ENCODE data around the gene SDHC. TPM values are rescaled to one million over a fixed set of nuclear protein-coding genes. Genes with fewer than 3 reads are reported as not detected.

Gene SDHC
- total and polyA plus RNA-seq, 9 donors: 12.6 to 327 (median 126) TPM

DNA sequence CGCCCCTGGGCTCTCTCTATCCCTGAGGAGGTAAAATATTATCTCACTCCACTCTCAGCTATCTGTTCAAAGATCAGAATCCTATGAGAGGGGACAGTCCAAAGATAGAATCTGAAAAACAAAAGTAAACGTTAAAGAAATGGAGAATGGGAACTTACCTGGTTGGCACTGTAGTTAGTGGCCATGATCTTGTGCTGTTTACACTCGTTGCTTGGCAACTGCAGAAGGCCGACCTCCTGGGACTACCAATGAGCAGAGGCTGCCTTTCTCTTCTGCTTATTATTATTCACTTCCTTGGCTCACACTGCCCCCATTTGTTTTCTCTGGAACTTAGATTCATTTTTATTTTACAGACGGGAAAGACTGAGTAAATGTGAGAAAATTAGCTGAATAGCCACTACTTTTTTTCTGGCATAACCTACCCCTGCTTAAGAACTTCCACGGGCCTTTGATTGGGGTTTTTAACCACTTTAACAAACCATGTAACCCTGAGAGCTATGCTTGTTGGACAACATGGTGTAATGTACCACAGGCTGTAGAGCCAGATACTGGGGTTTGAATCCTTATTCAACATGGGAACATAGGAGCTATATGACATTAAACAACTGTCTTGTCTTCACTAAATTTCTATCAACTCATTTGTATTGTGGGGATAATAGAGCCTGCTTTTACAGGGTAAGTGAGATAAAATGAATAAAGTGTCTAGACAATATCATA, 53.7 kb downstream of the SDHC start, which contains the start of gene CFAP126:
Gene CFAP126, minus strand, starts transcription at position 193 of the 717 bp plus-strand sequence. Its CDS starts 8 bp downstream, at position 185.
- Histone ChIP-seq H3K27me3 (no peaks in the 10 kb centered on the region), H3K36me3 (no peaks in the 10 kb centered on the region), H3K4me1 (ENCODE audit: insufficient read depth) (no peaks in the 10 kb centered on the region), H3K9me3 (no peaks in the 10 kb centered on the region), H3K27ac (peak within 1 kb of the TSS in 1 of 2 donors; percentile 8), H3K4me3 (no peak within 1 kb of the TSS)
- DNase-seq: peak; percentile 48 to 69 (median 56)
- WGBS, 3 donors: 16 to 21% (median 18%) methylated on average over 6 of the region's 6 CpGs
- intact Hi-C loops (cut with DNase I): no loop called here
- TF ChIP-seq POLR2A (IDR thresholded peaks at IDR 0.05): no peak
- TF ChIP-seq, protein P1, sequence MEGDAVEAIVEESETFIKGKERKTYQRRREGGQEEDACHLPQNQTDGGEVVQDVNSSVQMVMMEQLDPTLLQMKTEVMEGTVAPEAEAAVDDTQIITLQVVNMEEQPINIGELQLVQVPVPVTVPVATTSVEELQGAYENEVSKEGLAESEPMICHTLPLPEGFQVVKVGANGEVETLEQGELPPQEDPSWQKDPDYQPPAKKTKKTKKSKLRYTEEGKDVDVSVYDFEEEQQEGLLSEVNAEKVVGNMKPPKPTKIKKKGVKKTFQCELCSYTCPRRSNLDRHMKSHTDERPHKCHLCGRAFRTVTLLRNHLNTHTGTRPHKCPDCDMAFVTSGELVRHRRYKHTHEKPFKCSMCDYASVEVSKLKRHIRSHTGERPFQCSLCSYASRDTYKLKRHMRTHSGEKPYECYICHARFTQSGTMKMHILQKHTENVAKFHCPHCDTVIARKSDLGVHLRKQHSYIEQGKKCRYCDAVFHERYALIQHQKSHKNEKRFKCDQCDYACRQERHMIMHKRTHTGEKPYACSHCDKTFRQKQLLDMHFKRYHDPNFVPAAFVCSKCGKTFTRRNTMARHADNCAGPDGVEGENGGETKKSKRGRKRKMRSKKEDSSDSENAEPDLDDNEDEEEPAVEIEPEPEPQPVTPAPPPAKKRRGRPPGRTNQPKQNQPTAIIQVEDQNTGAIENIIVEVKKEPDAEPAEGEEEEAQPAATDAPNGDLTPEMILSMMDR (IDR thresholded peaks at IDR 0.05): peak in 1 of 3 donors; percentile 39

DNA sequence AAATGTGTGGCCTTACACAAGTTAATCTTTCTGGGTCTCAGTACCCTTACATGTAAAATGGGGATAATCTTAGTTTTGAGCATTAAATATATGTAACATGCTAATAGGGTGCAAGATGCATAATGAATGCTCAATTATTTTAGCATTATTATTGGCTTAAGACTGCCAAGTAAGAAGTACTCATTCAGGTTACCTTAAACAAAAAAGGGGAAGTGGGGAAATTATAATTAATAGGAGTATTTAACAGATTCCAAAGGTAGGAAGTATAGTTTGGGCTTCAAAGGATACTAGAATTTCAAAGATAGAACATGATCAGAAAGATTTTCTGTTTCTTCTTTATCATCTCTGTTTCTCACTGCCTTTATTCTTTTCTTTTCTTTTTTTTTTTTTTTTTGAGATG, 59.3 kb downstream of the SDHC start:
- TF ChIP-seq POLR2A (IDR thresholded peaks at IDR 0.05) (no peak), EP300 (IDR thresholded peaks at IDR 0.05) (no peak)
- TF ChIP-seq, protein P1 (IDR thresholded peaks at IDR 0.05): no peak
- Histone ChIP-seq H3K4me1 (ENCODE audit: insufficient read depth) (no peaks in the 10 kb centered on the region), H3K27me3 (no peaks in the 10 kb centered on the region), H3K4me3 (no peak overlapping the region), H3K9me3 (no peaks in the 10 kb centered on the region), H3K27ac (no peak overlapping the region), H3K36me3 (no peaks in the 10 kb centered on the region)
- intact Hi-C loops (cut with DNase I): no loop called here
- DNase-seq: no peak

DNA sequence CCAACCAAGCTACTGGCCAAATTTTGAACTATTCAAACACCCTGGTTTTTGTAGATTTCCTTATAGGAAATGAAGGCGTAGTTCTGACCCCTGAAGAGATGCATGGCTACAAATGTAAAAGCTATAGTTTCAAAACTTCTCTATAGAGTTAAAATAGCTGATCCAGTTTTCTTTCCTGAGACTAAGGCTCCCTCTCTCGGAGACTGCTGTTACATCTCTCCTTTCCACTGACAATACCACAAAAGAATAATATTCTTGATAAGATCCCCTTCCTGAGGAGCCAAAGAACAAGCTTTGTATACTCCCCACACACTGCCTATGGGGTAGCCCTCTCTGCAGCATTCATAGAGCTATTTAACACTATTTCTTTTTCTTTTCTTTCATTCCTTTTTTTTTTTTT, 60.2 kb downstream of the SDHC start:
- Histone ChIP-seq H3K36me3 (no peaks in the 10 kb centered on the region), H3K9me3 (no peaks in the 10 kb centered on the region), H3K27ac (no peak overlapping the region), H3K4me3 (no peak overlapping the region), H3K27me3 (no peaks in the 10 kb centered on the region), H3K4me1 (ENCODE audit: insufficient read depth) (no peaks in the 10 kb centered on the region)
- no peak for DNase-seq
- 27 to 41% (median 30%) methylated on average over 2 of the region's 2 CpGs for WGBS, 3 donors
- TF ChIP-seq POLR2A (IDR thresholded peaks at IDR 0.05): no peak
- no peak for TF ChIP-seq EP300 (IDR thresholded peaks at IDR 0.05)
- TF ChIP-seq, protein P1 (IDR thresholded peaks at IDR 0.05): no peak
- intact Hi-C loops (cut with DNase I): no loop called here

DNA sequence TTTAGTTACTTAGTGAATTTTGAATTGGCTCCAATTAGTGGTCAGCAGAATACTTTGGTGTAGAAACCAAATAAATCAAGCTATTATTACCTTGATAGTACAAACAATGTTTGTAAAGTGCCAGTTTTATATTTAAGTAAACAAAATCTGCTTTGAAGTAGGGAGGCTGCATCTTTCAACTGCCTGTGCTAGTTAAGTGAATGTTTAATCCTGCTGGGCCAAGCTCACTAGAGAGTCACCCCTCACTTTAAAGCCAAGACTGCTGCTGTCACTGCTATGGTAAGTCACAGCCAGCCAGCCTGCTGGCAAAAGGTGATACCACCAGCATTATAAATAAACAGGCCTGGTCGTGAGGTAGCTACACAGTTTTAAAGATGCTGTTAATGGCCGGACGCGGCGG, 63.8 kb downstream of the SDHC start:
- no peak for DNase-seq
- H3K36me3 ChIP-seq: no peaks in the 10 kb centered on the region
- WGBS, 3 donors: 87 to 88% (median 87%) methylated on average over 5 of the region's 5 CpGs
- intact Hi-C loops (cut with DNase I): no loop called here
- H3K9me3 ChIP-seq: no peaks in the 10 kb centered on the region
- TF ChIP-seq EP300 (IDR thresholded peaks at IDR 0.05) (no peak), POLR2A (IDR thresholded peaks at IDR 0.05) (no peak)
- H3K4me1 ChIP-seq (ENCODE audit: insufficient read depth): no peaks in the 10 kb centered on the region
- no peaks in the 10 kb centered on the region for H3K27me3 ChIP-seq
- H3K27ac ChIP-seq: no peak overlapping the region
- H3K4me3 ChIP-seq: no peak overlapping the region

DNA sequence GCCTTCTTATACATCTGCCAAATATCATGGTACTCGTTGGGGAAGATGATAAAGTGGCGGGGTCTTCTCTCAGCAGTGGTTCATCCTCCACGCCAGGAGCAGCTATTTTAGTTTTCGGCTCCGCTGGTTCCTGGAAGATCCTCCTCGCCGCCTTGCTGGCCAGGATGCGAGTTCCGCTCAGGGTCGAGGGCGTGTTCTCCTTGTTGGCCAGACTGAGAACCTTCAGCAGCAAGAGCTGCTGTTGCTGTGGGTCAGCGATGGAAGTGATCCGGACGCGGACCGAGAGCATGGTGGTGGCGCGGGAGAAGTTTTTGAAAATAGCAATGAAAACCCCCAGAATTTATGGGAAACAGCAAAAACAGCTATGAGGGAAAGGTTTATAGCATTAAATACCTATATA, 64.9 kb downstream of the SDHC start:
- no peak for TF ChIP-seq POLR2A (IDR thresholded peaks at IDR 0.05)
- TF ChIP-seq, protein P1 (IDR thresholded peaks at IDR 0.05): no peak
- TF ChIP-seq EP300 (IDR thresholded peaks at IDR 0.05): no peak
- intact Hi-C loops (cut with DNase I): no loop called here
- Histone ChIP-seq H3K9me3 (no peaks in the 10 kb centered on the region), H3K27ac (no peak overlapping the region), H3K27me3 (no peaks in the 10 kb centered on the region), H3K36me3 (no peaks in the 10 kb centered on the region), H3K4me3 (no peak overlapping the region), H3K4me1 (ENCODE audit: insufficient read depth) (no peaks in the 10 kb centered on the region)
- WGBS, 3 donors: 56 to 78% (median 75%) methylated on average over 18 of the region's 18 CpGs
- DNase-seq: no peak

Measured in ovary (tissue), 9 donors.